Heart left ventricle (tissue), 13 donors: ENCODE data around the gene DNAAF9.

Experiments
- CTCF ChIP-seq, 12 donors: fragments of 200-600 bp; sonication (generic) in 4 of 12; IDR thresholded peaks; one replicate each; pipeline versions ENCODE4 v1.5.0 to v1.8.0; 2018 to 2022; ENCODE audit warnings: antibody characterized with exemption in 12 of 12, mild to moderate bottlenecking in 5 of 12
- POLR2A ChIP-seq, 2 donors: fragments of 450-650 bp; IDR thresholded peaks; one replicate each; pipeline ENCODE4 v1.6.1; 2017; ENCODE audit warnings: antibody characterized with exemption in 2 of 2, mild to moderate bottlenecking in 2 of 2, moderate library complexity in 2 of 2
- donor health status: ischemic (EF 13 %, LVEDD 7.1; RV severe dilation, severe dysfunction).
- donor health status: DM: no; HTN: yes; CAD: no.
- donor health status: DM: no; HTN: no; CAD: no.
- donor health status: ischemic (EF 25% LVEDD 6.9; RV normal size, moderate dysfunction).
- donor health status: ischemic (EF 25% LVEDD 5.7; RV mildly dilated, moderate dysfunction).
- donor health status: ischemic (EF 35%, LVEDD 5.7; RV mildly dilated, moderate dysfunction).
- donor health status: nonischemic (EF 11% LVEDD 7.7; RV severe dilation, severe dysfunction).
- donor health status: DM: yes; HTN: yes; CAD: no.
- donor health status: PGD.
- donor health status: ischemic (EF 29% LVEDD 5.4; RV normal size, mild dysfunction).
- donor health status: nonischemic (EF 23%, LVEDD 6.1; RV moderate dilation, normal function).

GRCh38 chr20:3360752-3361151 lies 46.7 kb downstream of the DNAAF9 start:
- TF ChIP-seq CTCF (IDR thresholded peaks at IDR 0.05) (no peak), POLR2A (IDR thresholded peaks at IDR 0.05) (no peak)
